ENCODE results near the gene APBA2. TPM values are rescaled to one million over a fixed set of nuclear protein-coding genes. Genes with fewer than 3 reads are reported as not detected.

APBA2 gene
- total and polyA plus RNA-seq, 2 of the 4 experiments (the other 2 are of a cell fraction), result 21.7 to 33.0 TPM

- dilution Hi-C loops (cut with HindIII; ENCODE audit: low sequenced_read_pairs, unreplicated experiment) (no loop called here), in situ Hi-C loops (cut with MboI; ENCODE audit: low sequenced_read_pairs) (no loop called here), intact Hi-C loops (cut with micrococcal nuclease) (no loop called here)
- no peaks in the 10 kb centered on the region for H3K36me3 ChIP-seq (ENCODE audit: control insufficient read depth, insufficient read depth, low read length)
- no peak overlapping the region for H4K8ac ChIP-seq (ENCODE audit: low read depth in 2 of 2, low read length in 2 of 2)
- H3K9me1 ChIP-seq (ENCODE audit: insufficient read depth, low read length), result peaks cover 16% of the 10 kb centered on the region; the same call in 1 of the 2 replicates
- H2BK120ac ChIP-seq (ENCODE audit: low read depth, low read length), result no peak overlapping the region
- ChIA-PET CTCF (interaction anchor here (1.4 kb wide), 1 partner anchor 14 kb away, joined by 3 read pairs; no protein-coding TSS in a partner anchor), POLR2A (ENCODE audit: unreplicated experiment) (no interaction called here)
- no peak overlapping the region for H3K56ac ChIP-seq (ENCODE audit: extremely low read depth, insufficient read depth, low read length)
- H2AFZ ChIP-seq (replicated peaks; ENCODE audit: low read length, poor library complexity), result no peak overlapping the region
- ATAC-seq (ENCODE audit: low read depth) (no peak), DNase-seq (no peak)
- H3K9ac ChIP-seq (ENCODE audit: low read depth, low read length), result no peak overlapping the region
- no peak overlapping the region for H3K4ac ChIP-seq (ENCODE audit: low read depth, low read length)
- peaks cover 6 to 43% of the 10 kb centered on the region in 2 experiments for H3K79me1 ChIP-seq (ENCODE audit: low read depth in 1 of 2, low read length in 2 of 2)
- peaks cover 15% of the 10 kb centered on the region for H4K20me1 ChIP-seq (ENCODE audit: insufficient read depth, low read length)
- no peak overlapping the region for H2BK20ac ChIP-seq (ENCODE audit: low read depth, low read length)
- H3K18ac ChIP-seq (ENCODE audit: low read depth, low read length), result no peak overlapping the region
- TF ChIP-seq NFE2L2 (IDR thresholded peaks at IDR 0.05; ENCODE audit: low read depth, low read length) (no peak), RCOR1 (IDR thresholded peaks at IDR 0.05; ENCODE audit: insufficient replicate concordance, low read length) (no peak), RFX5 (IDR thresholded peaks at IDR 0.05; ENCODE audit: low read depth, low read length) (no peak), RAD21 (IDR thresholded peaks at IDR 0.05; ENCODE audit: low read length) (no peak), POLR2A (IDR thresholded peaks at IDR 0.05; ENCODE audit: low read depth, low read length) (no peak), MXI1 (IDR thresholded peaks at IDR 0.05; ENCODE audit: borderline replicate concordance, low read depth, low read length) (no peak)
- no peak overlapping the region for H3K4me3 ChIP-seq (ENCODE audit: insufficient read depth, low read depth, low read length)
- peaks cover 2% of the 10 kb centered on the region for H3K9me3 ChIP-seq (ENCODE audit: control insufficient read depth, insufficient read depth, low read length)
- no peak overlapping the region; the same call in 1 of the 2 replicates for H4K91ac ChIP-seq (ENCODE audit: insufficient read depth, low read depth, low read length)
- no peak overlapping the region for H3K23ac ChIP-seq (ENCODE audit: low read depth, low read length)
- no peak overlapping the region for H2AK9ac ChIP-seq (replicated peaks; ENCODE audit: low read depth, low read length, poor library complexity)
- no peaks in the 10 kb centered on the region for H3K4me1 ChIP-seq (ENCODE audit: control insufficient read depth, insufficient read depth, low read length)
- no peak overlapping the region for H4K5ac ChIP-seq (ENCODE audit: low read depth, low read length)
- no peak overlapping the region for H2BK15ac ChIP-seq (ENCODE audit: low read depth, low read length)
- 100% methylated on average over 3 of the region's 6 CpGs; no CpG with 5 or more reads in 1 of the 2 experiments for WGBS, 2 experiments (ENCODE audit: extremely low coverage in 2 of 2, insufficient read length in 1 of 2)
- no peak overlapping the region for H2AK5ac ChIP-seq (ENCODE audit: low read depth, low read length)
- no peak overlapping the region for H2BK5ac ChIP-seq (ENCODE audit: low read depth, low read length, poor library complexity, severe bottlenecking)
- H3K27ac ChIP-seq (ENCODE audit: insufficient read depth, low read length), result no peak overlapping the region
- H3K4me2 ChIP-seq (ENCODE audit: low read depth, low read length), result no peak overlapping the region
- H3K27me3 ChIP-seq (ENCODE audit: control insufficient read depth, insufficient read depth, low read length), result no peaks in the 10 kb centered on the region
- H3K14ac ChIP-seq (replicated peaks; ENCODE audit: low read depth, low read length), result no peak overlapping the region
- BruUV-seq (replicated peaks), result no TSS peak
Measured at GRCh38 chr15:28934645-28935044, 48.9 kb downstream of the APBA2 start.
